Right lobe of liver (tissue), 6 donors: ENCODE data around the gene FSTL3. TPM values are rescaled to one million over a fixed set of nuclear protein-coding genes. Genes with fewer than 3 reads are reported as not detected.

Experiments
- ATAC-seq, 4 donors: fragments of 200-7000 bp; cut with Tn5 transposase; one replicate each; pipeline ENCODE4 v1.9.1; 2020; ENCODE audit warnings: mild to moderate bottlenecking in 4 of 4, moderate library complexity in 4 of 4
- DNase-seq, 3 donors: peaks; one replicate each; pipeline ENCODE4 v3.0.0-alpha.2; 2020
- H3K27ac ChIP-seq, 3 donors: fragments of 200-600 bp; one replicate each; pipeline ENCODE4 v1.8.0; 2022
- H3K27me3 ChIP-seq, 2 donors: fragments of 200-600 bp; one replicate each; pipeline ENCODE4 v1.8.0; 2022
- H3K36me3 ChIP-seq, 4 donors: fragments of 200-600 bp; sonication (generic) in 1 of 4; one replicate each; pipeline versions ENCODE4 v1.5.1 to v1.8.0; 2017 to 2022; ENCODE audit warnings: control low read depth in 1 of 4
- H3K4me1 ChIP-seq, 4 donors: fragments of 200-600 bp; sonication (generic) in 1 of 4; one replicate each; pipeline versions ENCODE4 v1.5.1 to v1.8.0; 2017 to 2022; ENCODE audit warnings: control low read depth in 1 of 4
- H3K4me3 ChIP-seq, 3 donors: fragments of 200-600 bp; one replicate each; pipeline ENCODE4 v1.8.0; 2022
- H3K9me3 ChIP-seq, 4 donors: fragments of 200-600 bp; sonication (generic) in 1 of 4; one replicate each; pipeline versions ENCODE4 v1.5.1 to v1.8.0; 2017 to 2022; ENCODE audit warnings: control low read depth in 1 of 4
- POLR2A ChIP-seq: fragments of 450-650 bp; IDR thresholded peaks from one replicate; pipeline ENCODE4 v1.6.1; 2017; ENCODE audit warnings: antibody characterized with exemption, mild to moderate bottlenecking
- WGBS: methylation state at CpG from one replicate; pipeline ENCODE4 v1.1.6; 2018; ENCODE audit warnings: low coverage, low lambda C conversion rate; ENCODE audit not compliant: insufficient coverage; ENCODE audit errors: missing lambda C conversion rate; 5-methylcytosine and 5-hydroxymethylcytosine counted together
- intact Hi-C, 2 donors: fragments of 100-400 bp; cut with DNase I; formaldehyde crosslinking; loops; one replicate each; pipeline versions ENCODE4 v1.11.2 to v1.14.1; 2022
- total RNA-seq, 6 experiments: library from RNA; depleted of rRNA in 2 of 6; stranded (reverse); fragments of >200 nt in 2 of 6; fragmentation: NEBNext Ultra II Directional in 3 of 6; extraction: Animal tissue kit (Norgen Biotek cat#: 25700) in 3 of 6; gene quantifications; one replicate each; pipeline versions ENCODE4 v1.1.0 to v1.2.4, GENCODE V29; 2016 to 2023
- TF ChIP-seq, protein P1 (sequence below), 4 donors: fragments of 200-600 bp in 3 of 4; fragments of 450-650 bp in 1 of 4; IDR thresholded peaks; one replicate each; pipeline versions ENCODE4 v1.5.1 to v1.8.0; 2016 to 2022; ENCODE audit warnings: antibody characterized with exemption in 4 of 4, mild to moderate bottlenecking in 2 of 4
- donor health status: DM: no; HTN: yes; CAD: no.
- donor health status: DM: no; HTN: no; CAD: no.
- donor health status: DM: no; HTN: no; CAD: no.
- donor health status: DM: no; HTN: yes; CAD: no.
- donor health status: DM: no; HTN: yes; CAD: no.

FSTL3 gene
- total RNA-seq, 6 experiments from 2014 or later = 4.2 to 18.7 (median 10.4) TPM

DNA sequence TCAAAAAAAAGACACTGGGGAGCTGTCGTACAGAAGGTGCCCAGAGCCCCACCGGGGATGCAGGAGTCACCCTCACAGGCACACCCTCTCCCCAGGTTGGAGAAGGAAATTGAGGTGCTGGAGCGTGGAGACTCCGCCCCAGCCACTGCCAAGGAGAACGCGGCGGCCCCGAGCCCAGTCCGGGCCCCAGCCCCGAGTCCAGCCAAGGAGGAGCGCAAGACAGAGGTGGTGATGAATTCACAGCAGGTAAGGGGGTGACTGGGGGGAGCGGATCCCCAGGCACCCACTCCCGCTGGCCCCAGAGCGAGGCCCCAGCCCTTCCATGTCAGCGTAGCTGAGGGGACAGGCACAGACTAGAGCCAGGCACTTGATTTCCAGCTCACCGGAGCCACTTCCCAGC, 54.8 kb downstream of the FSTL3 start:
- 54% methylated on average over 3 of the region's 16 CpGs for WGBS
- H3K36me3 ChIP-seq = no peaks in the 10 kb centered on the region
- intact Hi-C loops = loop anchor here (5.0 to 10.0 kb wide), 2 partner anchors 64 to 136 kb away; no protein-coding TSS in a partner anchor
- H3K9me3 ChIP-seq = no peaks in the 10 kb centered on the region
- DNase-seq (no peak), ATAC-seq (no peak)
- H3K4me3 ChIP-seq = no peak overlapping the region
- H3K27me3 ChIP-seq = no peaks in the 10 kb centered on the region
- no peaks in the 10 kb centered on the region for H3K4me1 ChIP-seq
- no peak for TF ChIP-seq POLR2A
- TF ChIP-seq, protein P1, sequence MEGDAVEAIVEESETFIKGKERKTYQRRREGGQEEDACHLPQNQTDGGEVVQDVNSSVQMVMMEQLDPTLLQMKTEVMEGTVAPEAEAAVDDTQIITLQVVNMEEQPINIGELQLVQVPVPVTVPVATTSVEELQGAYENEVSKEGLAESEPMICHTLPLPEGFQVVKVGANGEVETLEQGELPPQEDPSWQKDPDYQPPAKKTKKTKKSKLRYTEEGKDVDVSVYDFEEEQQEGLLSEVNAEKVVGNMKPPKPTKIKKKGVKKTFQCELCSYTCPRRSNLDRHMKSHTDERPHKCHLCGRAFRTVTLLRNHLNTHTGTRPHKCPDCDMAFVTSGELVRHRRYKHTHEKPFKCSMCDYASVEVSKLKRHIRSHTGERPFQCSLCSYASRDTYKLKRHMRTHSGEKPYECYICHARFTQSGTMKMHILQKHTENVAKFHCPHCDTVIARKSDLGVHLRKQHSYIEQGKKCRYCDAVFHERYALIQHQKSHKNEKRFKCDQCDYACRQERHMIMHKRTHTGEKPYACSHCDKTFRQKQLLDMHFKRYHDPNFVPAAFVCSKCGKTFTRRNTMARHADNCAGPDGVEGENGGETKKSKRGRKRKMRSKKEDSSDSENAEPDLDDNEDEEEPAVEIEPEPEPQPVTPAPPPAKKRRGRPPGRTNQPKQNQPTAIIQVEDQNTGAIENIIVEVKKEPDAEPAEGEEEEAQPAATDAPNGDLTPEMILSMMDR (IDR thresholded peaks at IDR 0.05) = no peak
- H3K27ac ChIP-seq = no peak overlapping the region

- ATAC-seq (no peak), DNase-seq (no peak)
- Histone ChIP-seq H3K4me3 (no peak overlapping the region), H3K4me1 (no peaks in the 10 kb centered on the region), H3K27ac (no peak overlapping the region), H3K27me3 (no peaks in the 10 kb centered on the region), H3K36me3 (no peaks in the 10 kb centered on the region), H3K9me3 (no peaks in the 10 kb centered on the region)
- intact Hi-C loops = loop anchor here (5.0 to 10.0 kb wide), 2 partner anchors 65 to 138 kb away; no protein-coding TSS in a partner anchor
- 69% methylated on average over 14 of the region's 24 CpGs for WGBS
- no peak for TF ChIP-seq POLR2A
- TF ChIP-seq, protein P1 (IDR thresholded peaks at IDR 0.05) = no peak
Observed at GRCh38 chr19:732148-733069, 56.2 kb downstream of the FSTL3 start.

Other genes starting within 250 kb of the FSTL3 start
- 10 to 100 TPM; 48.4 to 69.9 (median 59.1) TPM for gene SHC2, start 215.4 kb upstream of the FSTL3 start, total RNA-seq
- under 1 TPM; 0.11 to 0.69 (median 0.31) TPM for gene MADCAM1, start 179.9 kb upstream of the FSTL3 start, total RNA-seq
- 10 to 100 TPM in 3 of 6 experiments, 1 to 10 TPM in 3; 8.2 to 42.2 (median 10.3) TPM for gene TPGS1, start 168.9 kb upstream of the FSTL3 start, total RNA-seq
- gene CDC34, start 144.6 kb upstream of the FSTL3 start, total RNA-seq = 10 to 100 TPM; 44.8 to 81.8 (median 49.5) TPM
- under 1 TPM in 3 of 6 experiments, not detected in 3; 0.59 to 0.95 (median 0.74) TPM for gene GZMM, start 132.3 kb upstream of the FSTL3 start, total RNA-seq
- 100 to 1,000 TPM in 4 of 6 experiments, 10 to 100 TPM in 2; 88.6 to 369 (median 124) TPM for gene BSG, start 103.8 kb upstream of the FSTL3 start, total RNA-seq
- gene HCN2, start 86.5 kb upstream of the FSTL3 start, total RNA-seq = under 1 TPM in 5 of 6 experiments, not detected in 1; 0.05 to 0.27 (median 0.09) TPM
- gene POLRMT, start 42.9 kb upstream of the FSTL3 start, total RNA-seq = 10 to 100 TPM; 25.9 to 42.9 (median 33.3) TPM
- gene FGF22, start 36.5 kb upstream of the FSTL3 start, total RNA-seq = under 1 TPM in 1 of 6 experiments, not detected in 5; 0.15 TPM
- 10 to 100 TPM; 18.3 to 85.0 (median 28.8) TPM for gene RNF126, start 13.2 kb upstream of the FSTL3 start, total RNA-seq
- under 1 TPM in 1 of 6 experiments, not detected in 5; 0.20 TPM for gene PRSS57, start 19.1 kb downstream of the FSTL3 start, total RNA-seq
- 10 to 100 TPM in 2 of 6 experiments, 1 to 10 TPM in 4; 4.6 to 12.7 (median 7.1) TPM for gene PALM, start 32.5 kb downstream of the FSTL3 start, total RNA-seq
- gene MISP, start 74.7 kb downstream of the FSTL3 start, total RNA-seq = under 1 TPM in 1 of 6 experiments, not detected in 5; 0.09 TPM
- gene PTBP1, start 121.1 kb downstream of the FSTL3 start, total RNA-seq = 100 to 1,000 TPM in 5 of 6 experiments, 10 to 100 TPM in 1; 91.1 to 150 (median 129) TPM
- not detected for gene PLPPR3, start 145.6 kb downstream of the FSTL3 start, total RNA-seq
- gene AZU1, start 151.4 kb downstream of the FSTL3 start, total RNA-seq = 1 to 10 TPM in 2 of 6 experiments, under 1 TPM in 1, not detected in 3; 0.15 to 3.6 (median 1.8) TPM
- 1 to 10 TPM in 2 of 6 experiments, not detected in 4; 2.3 to 2.9 TPM for gene PRTN3, start 164.6 kb downstream of the FSTL3 start, total RNA-seq
- 1 to 10 TPM in 2 of 6 experiments, under 1 TPM in 1, not detected in 3; 0.59 to 4.2 (median 3.3) TPM for gene ELANE, start 175.9 kb downstream of the FSTL3 start, total RNA-seq
- gene CFD, start 183.3 kb downstream of the FSTL3 start, total RNA-seq = 1 to 10 TPM; 3.5 to 9.6 (median 7.8) TPM
- 10 to 100 TPM; 32.0 to 35.7 (median 33.3) TPM for gene MED16, start 216.8 kb downstream of the FSTL3 start, total RNA-seq
- gene RNU6-9, start 217.1 kb downstream of the FSTL3 start, total RNA-seq = not detected
- gene R3HDM4, start 236.8 kb downstream of the FSTL3 start, total RNA-seq = 10 to 100 TPM; 14.5 to 28.2 (median 20.5) TPM
- under 1 TPM in 1 of 6 experiments, not detected in 5; 0.47 TPM for gene KISS1R, start 240.9 kb downstream of the FSTL3 start, total RNA-seq
- 1 to 10 TPM in 5 of 6 experiments, under 1 TPM in 1; 0.74 to 5.3 (median 1.9) TPM for gene ARID3A, start 249.6 kb downstream of the FSTL3 start, total RNA-seq